Measurements from ENCODE around the gene PPP1R16B.
A peak's percentile ranks its signal among the peaks of the same experiment; 100 is the strongest.

The PPP1R16B gene

GRCh38 chr20:38828514-38829295 lies 23.2 kb downstream of the PPP1R16B start:
- no peak for DNase-seq

- DNase-seq = no peak
Measured at GRCh38 chr20:38829296-38829875, 23.9 kb downstream of the PPP1R16B start.

GRCh38 chr20:38830356-38830755 lies 24.9 kb downstream of the PPP1R16B start:
- DNase-seq = no peak

GRCh38 chr20:38831049-38831691 lies 25.7 kb downstream of the PPP1R16B start:
- no peak for DNase-seq

- no peak for DNase-seq
Measured at GRCh38 chr20:38831995-38832620, 26.6 kb downstream of the PPP1R16B start.

GRCh38 chr20:38833154-38833856 lies 27.8 kb downstream of the PPP1R16B start:
- DNase-seq = peak; percentile 47

- no peak for DNase-seq
Measured at GRCh38 chr20:38833857-38834164, 28.3 kb downstream of the PPP1R16B start.

- no peak for DNase-seq
Measured at GRCh38 chr20:38834868-38835267, 29.4 kb downstream of the PPP1R16B start.

GRCh38 chr20:38835792-38836191 lies 30.3 kb downstream of the PPP1R16B start:
- DNase-seq = no peak

GRCh38 chr20:38836991-38837390 lies 31.5 kb downstream of the PPP1R16B start:
- no peak for DNase-seq

GRCh38 chr20:38838326-38838725 lies 32.8 kb downstream of the PPP1R16B start:
- no peak for DNase-seq

- no peak for DNase-seq
Measured at GRCh38 chr20:38839563-38839962, 34.1 kb downstream of the PPP1R16B start.

- peak; percentile 55 for DNase-seq
Measured at GRCh38 chr20:38840053-38840893, 34.8 kb downstream of the PPP1R16B start.

GRCh38 chr20:38840894-38841470 lies 35.5 kb downstream of the PPP1R16B start:
- no peak for DNase-seq

GRCh38 chr20:38841570-38841969 lies 36.1 kb downstream of the PPP1R16B start:
- DNase-seq = no peak

GRCh38 chr20:38842026-38842425 lies 36.5 kb downstream of the PPP1R16B start:
- DNase-seq = no peak

- DNase-seq = peak; percentile 81
Measured at GRCh38 chr20:38842558-38842981, 37.1 kb downstream of the PPP1R16B start.

- peak; percentile 68 for DNase-seq
Measured at GRCh38 chr20:38843346-38843745, 37.8 kb downstream of the PPP1R16B start.

- no peak for DNase-seq
Measured at GRCh38 chr20:38844963-38845362, 39.5 kb downstream of the PPP1R16B start.

GRCh38 chr20:38847840-38848239 lies 42.3 kb downstream of the PPP1R16B start:
- DNase-seq = no peak

GRCh38 chr20:38853759-38854158 lies 48.3 kb downstream of the PPP1R16B start:
- DNase-seq = no peak

GRCh38 chr20:38854654-38855066 lies 49.2 kb downstream of the PPP1R16B start:
- DNase-seq = no peak
